ENCODE results near the gene LYSMD1.

GRCh38 chr1:151145304-151146071 lies 20.2 kb downstream of the LYSMD1 start:
- TF ChIP-seq TCF4 (CRISPR knock-in tag; IDR thresholded peaks at IDR 0.05; ENCODE audit: borderline replicate concordance) (no peak), ZNF565 (CRISPR knock-in tag; conservative IDR thresholded peaks at IDR 0.05; ENCODE audit: low read depth) (no peak), CSDC2 (CRISPR knock-in tag; IDR thresholded peaks at IDR 0.05) (no peak), GLIS3 (CRISPR knock-in tag; IDR thresholded peaks at IDR 0.05) (no peak), PPARA (CRISPR knock-in tag; IDR thresholded peaks at IDR 0.05; ENCODE audit: borderline replicate concordance) (no peak), RARB (CRISPR knock-in tag; IDR thresholded peaks at IDR 0.05) (no peak), OSR1 (CRISPR knock-in tag; IDR thresholded peaks at IDR 0.05) (no peak), ESRRG (CRISPR knock-in tag; IDR thresholded peaks at IDR 0.05) (no peak), PATZ1 (CRISPR knock-in tag; IDR thresholded peaks at IDR 0.05; ENCODE audit: borderline replicate concordance) (no peak), ZFP30 (CRISPR knock-in tag; IDR thresholded peaks at IDR 0.05) (no peak)
- TF ChIP-seq, protein P1, sequence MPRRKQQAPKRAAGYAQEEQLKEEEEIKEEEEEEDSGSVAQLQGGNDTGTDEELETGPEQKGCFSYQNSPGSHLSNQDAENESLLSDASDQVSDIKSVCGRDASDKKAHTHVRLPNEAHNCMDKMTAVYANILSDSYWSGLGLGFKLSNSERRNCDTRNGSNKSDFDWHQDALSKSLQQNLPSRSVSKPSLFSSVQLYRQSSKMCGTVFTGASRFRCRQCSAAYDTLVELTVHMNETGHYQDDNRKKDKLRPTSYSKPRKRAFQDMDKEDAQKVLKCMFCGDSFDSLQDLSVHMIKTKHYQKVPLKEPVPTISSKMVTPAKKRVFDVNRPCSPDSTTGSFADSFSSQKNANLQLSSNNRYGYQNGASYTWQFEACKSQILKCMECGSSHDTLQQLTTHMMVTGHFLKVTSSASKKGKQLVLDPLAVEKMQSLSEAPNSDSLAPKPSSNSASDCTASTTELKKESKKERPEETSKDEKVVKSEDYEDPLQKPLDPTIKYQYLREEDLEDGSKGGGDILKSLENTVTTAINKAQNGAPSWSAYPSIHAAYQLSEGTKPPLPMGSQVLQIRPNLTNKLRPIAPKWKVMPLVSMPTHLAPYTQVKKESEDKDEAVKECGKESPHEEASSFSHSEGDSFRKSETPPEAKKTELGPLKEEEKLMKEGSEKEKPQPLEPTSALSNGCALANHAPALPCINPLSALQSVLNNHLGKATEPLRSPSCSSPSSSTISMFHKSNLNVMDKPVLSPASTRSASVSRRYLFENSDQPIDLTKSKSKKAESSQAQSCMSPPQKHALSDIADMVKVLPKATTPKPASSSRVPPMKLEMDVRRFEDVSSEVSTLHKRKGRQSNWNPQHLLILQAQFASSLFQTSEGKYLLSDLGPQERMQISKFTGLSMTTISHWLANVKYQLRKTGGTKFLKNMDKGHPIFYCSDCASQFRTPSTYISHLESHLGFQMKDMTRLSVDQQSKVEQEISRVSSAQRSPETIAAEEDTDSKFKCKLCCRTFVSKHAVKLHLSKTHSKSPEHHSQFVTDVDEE (CRISPR knock-in tag; IDR thresholded peaks at IDR 0.05) = no peak
- TF ChIP-seq, protein P2, sequence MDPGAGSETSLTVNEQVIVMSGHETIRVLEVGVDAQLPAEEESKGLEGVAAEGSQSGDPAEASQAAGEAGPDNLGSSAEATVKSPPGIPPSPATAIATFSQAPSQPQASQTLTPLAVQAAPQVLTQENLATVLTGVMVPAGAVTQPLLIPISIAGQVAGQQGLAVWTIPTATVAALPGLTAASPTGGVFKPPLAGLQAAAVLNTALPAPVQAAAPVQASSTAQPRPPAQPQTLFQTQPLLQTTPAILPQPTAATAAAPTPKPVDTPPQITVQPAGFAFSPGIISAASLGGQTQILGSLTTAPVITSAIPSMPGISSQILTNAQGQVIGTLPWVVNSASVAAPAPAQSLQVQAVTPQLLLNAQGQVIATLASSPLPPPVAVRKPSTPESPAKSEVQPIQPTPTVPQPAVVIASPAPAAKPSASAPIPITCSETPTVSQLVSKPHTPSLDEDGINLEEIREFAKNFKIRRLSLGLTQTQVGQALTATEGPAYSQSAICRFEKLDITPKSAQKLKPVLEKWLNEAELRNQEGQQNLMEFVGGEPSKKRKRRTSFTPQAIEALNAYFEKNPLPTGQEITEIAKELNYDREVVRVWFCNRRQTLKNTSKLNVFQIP (CRISPR knock-in tag; IDR thresholded peaks at IDR 0.05; ENCODE audit: borderline replicate concordance, low read depth) = no peak

Measured in SK-N-SH treated with all-trans-retinoic acid at 6 μM for 48 hours (cell line).